NB4 (cell line): ENCODE data around the gene CAVIN1.

Experiments used
- DNase-seq: peaks from one replicate; pipeline ENCODE4 v3.0.0; 2010; ENCODE audit warnings: low read depth
- H3K4me3 ChIP-seq: one replicate; pipeline ENCODE4 v1.5.1; 2011; ENCODE audit warnings: mild to moderate bottlenecking, low read depth, low read length, moderate library complexity
- MYC ChIP-seq: IDR thresholded peaks from 2 replicates; pipeline ENCODE4 v1.6.1; 2011; ENCODE audit warnings: low read depth, low read length
- POLR2A ChIP-seq: IDR thresholded peaks from 2 replicates; pipeline ENCODE4 v1.6.1; 2011; ENCODE audit warnings: mild to moderate bottlenecking; ENCODE audit not compliant: insufficient read length; ENCODE audit errors: extremely low read depth
- TF ChIP-seq, protein P1 (sequence below): IDR thresholded peaks from one replicate; pipeline ENCODE4 v1.5.1; 2012; ENCODE audit warnings: low read depth, low read length
- TF ChIP-seq, protein P2 (sequence below): IDR thresholded peaks from 2 replicates; pipeline ENCODE4 v1.6.1; 2011; ENCODE audit warnings: low read depth, low read length

The CAVIN1 gene

DNA sequence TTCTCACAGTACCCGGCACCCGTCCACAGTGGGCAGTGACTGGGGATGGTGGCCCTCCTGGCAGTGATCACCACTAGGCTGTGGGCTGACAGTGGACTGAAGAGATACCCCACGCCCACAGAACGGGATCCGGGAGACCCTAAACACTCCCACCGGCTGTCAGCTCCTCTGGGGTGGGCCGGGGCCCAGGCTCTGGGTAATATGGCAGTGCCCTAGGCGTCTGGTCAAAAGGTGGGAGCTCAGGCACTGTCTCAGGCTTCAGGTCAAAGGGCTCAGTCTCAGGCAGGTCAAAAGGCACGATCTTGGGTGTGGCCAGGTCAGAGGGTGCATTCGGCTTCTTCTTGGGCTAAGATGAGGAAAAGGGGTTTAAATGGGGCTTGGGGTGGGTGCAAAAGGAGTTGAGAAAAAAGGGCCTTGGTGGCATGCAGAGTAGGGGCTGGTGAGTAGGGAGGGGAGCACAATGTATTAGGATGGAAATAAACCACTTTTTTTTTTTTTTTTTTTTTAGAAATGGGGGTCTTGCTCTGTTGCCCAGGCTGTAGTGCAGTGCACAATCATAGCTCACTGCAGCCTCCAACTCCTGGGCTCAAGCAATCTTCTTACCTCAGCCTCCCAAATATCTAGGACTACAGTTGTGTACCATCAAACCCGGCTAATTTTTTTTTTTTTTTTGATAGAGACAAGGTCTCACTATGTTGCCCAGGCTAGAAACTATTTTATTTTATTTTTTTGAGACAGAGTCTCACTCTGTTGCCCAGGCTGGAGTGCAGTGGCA, 11.0 kb downstream of the CAVIN1 start:
- no peak for DNase-seq
- H3K4me3 ChIP-seq, result no peak overlapping the region
- no peak for TF ChIP-seq MYC
- TF ChIP-seq, protein P1, sequence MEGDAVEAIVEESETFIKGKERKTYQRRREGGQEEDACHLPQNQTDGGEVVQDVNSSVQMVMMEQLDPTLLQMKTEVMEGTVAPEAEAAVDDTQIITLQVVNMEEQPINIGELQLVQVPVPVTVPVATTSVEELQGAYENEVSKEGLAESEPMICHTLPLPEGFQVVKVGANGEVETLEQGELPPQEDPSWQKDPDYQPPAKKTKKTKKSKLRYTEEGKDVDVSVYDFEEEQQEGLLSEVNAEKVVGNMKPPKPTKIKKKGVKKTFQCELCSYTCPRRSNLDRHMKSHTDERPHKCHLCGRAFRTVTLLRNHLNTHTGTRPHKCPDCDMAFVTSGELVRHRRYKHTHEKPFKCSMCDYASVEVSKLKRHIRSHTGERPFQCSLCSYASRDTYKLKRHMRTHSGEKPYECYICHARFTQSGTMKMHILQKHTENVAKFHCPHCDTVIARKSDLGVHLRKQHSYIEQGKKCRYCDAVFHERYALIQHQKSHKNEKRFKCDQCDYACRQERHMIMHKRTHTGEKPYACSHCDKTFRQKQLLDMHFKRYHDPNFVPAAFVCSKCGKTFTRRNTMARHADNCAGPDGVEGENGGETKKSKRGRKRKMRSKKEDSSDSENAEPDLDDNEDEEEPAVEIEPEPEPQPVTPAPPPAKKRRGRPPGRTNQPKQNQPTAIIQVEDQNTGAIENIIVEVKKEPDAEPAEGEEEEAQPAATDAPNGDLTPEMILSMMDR, result no peak
- no peak for TF ChIP-seq POLR2A
- TF ChIP-seq, protein P2, sequence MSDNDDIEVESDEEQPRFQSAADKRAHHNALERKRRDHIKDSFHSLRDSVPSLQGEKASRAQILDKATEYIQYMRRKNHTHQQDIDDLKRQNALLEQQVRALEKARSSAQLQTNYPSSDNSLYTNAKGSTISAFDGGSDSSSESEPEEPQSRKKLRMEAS, result no peak

DNA sequence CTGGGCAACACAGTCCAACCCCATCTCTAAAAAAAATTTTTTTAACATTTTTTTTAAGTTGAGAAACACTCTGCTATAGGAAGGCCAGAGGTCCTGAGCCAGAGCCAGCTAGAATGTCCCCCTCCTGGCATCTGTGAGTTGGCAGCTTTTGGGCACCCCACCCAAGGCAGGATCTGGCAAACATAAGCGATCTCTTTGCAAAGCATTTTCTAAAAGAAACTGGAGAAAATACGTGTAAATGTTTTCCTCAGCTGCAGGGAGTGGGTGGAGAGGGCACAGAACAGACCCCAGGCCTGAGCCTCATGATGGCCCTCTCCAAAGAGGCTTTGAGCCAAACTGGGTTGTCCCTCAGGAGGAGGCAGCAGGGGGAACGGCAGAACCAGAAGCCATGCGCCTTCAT, 11.7 kb downstream of the CAVIN1 start:
- TF ChIP-seq, protein P2, result no peak
- TF ChIP-seq MYC (no peak), POLR2A (no peak)
- TF ChIP-seq, protein P1, result no peak
- no peak for DNase-seq
- no peak overlapping the region for H3K4me3 ChIP-seq

DNA sequence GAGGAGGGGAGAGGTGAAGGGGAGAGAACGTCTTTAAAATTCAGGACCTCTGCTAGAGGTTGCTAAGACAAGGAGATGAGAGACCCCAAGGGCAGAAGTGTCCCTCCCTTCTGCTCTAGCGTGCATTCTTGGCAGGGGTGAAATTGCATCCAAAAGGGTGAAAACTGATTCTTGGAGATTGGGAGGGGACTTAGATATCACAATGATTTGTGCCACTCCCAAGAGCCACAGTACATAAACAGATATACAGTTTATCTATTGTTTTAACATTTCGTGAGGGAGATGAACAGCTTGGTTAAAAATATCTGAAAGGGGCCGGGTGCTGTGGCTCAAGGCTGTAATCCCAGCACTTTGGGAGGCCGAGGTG, 12.8 kb downstream of the CAVIN1 start:
- no peak for DNase-seq
- no peak overlapping the region for H3K4me3 ChIP-seq
- TF ChIP-seq, protein P2, result no peak
- TF ChIP-seq, protein P1, result no peak
- TF ChIP-seq MYC (no peak), POLR2A (no peak)

DNA sequence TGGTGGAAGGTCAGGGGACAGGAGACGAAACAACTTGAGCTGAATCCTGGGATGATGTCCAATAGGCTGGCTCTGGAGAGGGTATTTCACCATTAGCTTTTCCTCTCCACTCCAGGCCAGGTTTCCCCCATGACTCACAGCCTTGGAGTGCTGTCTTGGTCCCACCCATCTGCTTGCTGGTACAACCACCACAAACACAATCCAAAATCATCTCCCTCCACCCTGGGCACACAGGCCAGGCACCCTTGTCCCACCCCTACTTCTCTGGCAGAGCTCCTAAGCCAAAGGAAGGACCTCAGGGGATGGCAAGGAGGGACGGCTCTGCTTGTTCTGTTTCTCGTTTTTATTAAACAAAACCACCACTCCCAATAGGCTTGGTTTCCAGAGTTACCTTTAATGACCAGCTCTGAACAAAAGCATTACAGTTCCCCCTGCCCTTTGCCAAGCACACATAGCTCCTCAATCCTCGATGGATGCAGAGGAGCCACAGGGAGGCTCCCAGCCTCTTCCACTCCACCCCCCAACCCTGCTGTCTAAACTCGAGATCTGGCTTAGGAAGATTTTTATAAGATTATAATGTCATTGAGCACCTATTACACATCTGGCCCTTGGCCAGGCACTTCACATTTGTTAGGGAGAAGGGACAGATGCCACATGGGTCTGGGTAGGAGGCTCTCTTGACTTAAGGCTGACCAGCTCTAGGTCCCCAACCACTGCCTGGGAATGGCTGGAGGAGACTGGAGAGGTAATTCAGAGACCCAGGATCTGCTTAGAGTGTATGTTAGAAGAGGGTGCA, 13.3 kb downstream of the CAVIN1 start:
- DNase-seq, result no peak
- H3K4me3 ChIP-seq, result no peak overlapping the region
- TF ChIP-seq, protein P1, result no peak
- no peak for TF ChIP-seq MYC
- TF ChIP-seq POLR2A, result no peak
- TF ChIP-seq, protein P2, result no peak

DNA sequence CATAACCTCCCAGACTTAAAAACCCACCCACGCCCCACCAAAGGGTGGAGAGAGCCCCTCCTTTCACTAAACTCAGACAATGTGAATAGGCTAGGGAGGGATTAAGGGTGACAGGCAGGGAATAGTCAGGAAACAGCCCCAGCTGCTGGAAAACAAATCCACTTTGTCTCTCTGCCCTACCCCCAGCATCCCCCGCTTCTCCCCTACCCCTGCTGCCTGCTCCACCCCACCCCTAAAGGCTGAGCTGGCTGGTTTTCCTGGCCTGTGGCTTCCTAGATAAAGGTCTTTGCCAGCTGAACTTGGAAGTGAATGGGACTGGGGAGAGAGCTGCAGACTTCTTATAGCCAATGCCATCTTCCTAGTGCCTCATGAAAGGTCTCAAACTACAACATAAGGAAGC, 15.0 kb downstream of the CAVIN1 start:
- TF ChIP-seq, protein P1, result no peak
- TF ChIP-seq, protein P2, result no peak
- TF ChIP-seq POLR2A (no peak), MYC (no peak)
- no peak for DNase-seq
- H3K4me3 ChIP-seq, result no peak overlapping the region
